ENCODE data around the gene HOXD8. TPM values are rescaled to one million over a fixed set of nuclear protein-coding genes. Genes with fewer than 3 reads are reported as not detected.

The HOXD8 gene
- total RNA-seq (1 to 10 TPM; 1.2 to 1.6 TPM), polyA plus RNA-seq (under 1 TPM; 0.34 to 0.85 TPM)
- long read RNA-seq, donor 1: 0 reads
- long read RNA-seq, donor 2: 0 reads
- long read RNA-seq, donor 3, partial matches to known transcripts: 0 of 2 reads
- long read RNA-seq, donor 3, other reads (novel, unspliced or antisense): 0 of 2 reads
- long read RNA-seq, donor 4: 0 reads
- long read RNA-seq, donor 5: 0 reads

- H3K27ac ChIP-seq (ENCODE audit: low read depth in 1 of 2, low read length in 1 of 2): no peak within 1 kb of the TSS
- DNase-seq (peak in 2 of 3 donors; percentile 66 to 76), ATAC-seq (ENCODE audit: insufficient read depth, low FRiP score) (no peak)
- no peak for TF ChIP-seq CTCF (IDR thresholded peaks at IDR 0.05; ENCODE audit: control extremely low read depth, extremely low read depth)
- no peaks in the 10 kb centered on the region for H3K36me3 ChIP-seq (ENCODE audit: control insufficient read depth in 4 of 4, insufficient read depth in 4 of 4, low read length in 4 of 4)
- peaks cover 23 to 89% (median 88%) of the 10 kb centered on the region in 3 donors for H3K27me3 ChIP-seq (ENCODE audit: control insufficient read depth in 3 of 3, insufficient read depth in 3 of 3, low read length in 2 of 3)
- 3 to 4% methylated on average over 62 to 64 of the region's 64 CpGs for WGBS, 2 donors
- H3K9ac ChIP-seq (ENCODE audit: insufficient read depth in 1 of 2, low read length in 2 of 2): no peak within 1 kb of the TSS
- H3K4me3 ChIP-seq: no peak within 1 kb of the TSS
- peaks cover 0 to 4% (median 0%) of the 10 kb centered on the region in 4 donors for H3K9me3 ChIP-seq (ENCODE audit: control insufficient read depth in 4 of 4, insufficient read depth in 3 of 4, low read length in 3 of 4)
- peaks cover 0 to 8% (median 5%) of the 10 kb centered on the region in 5 donors for H3K4me1 ChIP-seq (ENCODE audit: control insufficient read depth in 5 of 5, insufficient read depth in 5 of 5, low read length in 5 of 5)
Measured at GRCh38 chr2:176128982-176129796, at the start of gene HOXD8. HOXD8 (plus strand) TSS chr2:176129705; CDS start chr2:176130367, 662 bp downstream.

DNA sequence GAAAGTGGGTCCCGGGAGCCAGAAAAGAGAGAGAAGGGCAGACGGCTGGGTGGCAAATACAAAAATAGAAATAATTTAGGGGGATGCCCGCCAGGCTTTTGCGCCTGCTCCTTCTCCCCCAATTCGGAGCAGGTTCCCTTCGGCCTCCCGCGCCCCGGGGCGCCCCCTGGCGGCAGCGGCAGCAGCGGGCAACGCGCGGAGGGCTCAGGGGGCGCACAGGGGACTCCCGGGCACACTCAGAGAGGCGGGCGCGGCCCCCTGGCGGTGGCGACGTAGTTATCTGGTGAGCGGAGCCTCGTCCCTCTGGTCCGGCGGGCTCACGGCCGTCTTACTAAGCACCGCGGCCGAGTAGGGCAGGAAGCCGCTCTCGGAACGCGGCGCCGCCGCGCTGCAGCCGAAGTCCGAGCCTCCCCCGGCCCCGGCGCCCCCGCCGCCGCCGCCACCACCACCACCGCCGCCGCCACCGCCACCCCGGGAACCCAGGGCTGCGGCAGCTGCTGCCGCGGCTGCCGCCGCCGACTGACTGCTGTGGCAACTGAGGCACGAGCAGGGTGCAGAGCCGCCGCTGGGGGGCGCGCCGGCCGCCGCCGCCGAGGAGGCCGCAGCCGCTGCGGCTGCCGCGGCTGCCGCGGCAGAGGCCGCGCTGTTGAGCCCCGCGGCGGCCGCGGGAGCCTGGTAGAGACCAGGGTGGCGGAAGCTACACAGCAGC is 49.5 kb upstream of the HOXD8 start:
- WGBS, 2 donors: 0 to 3% methylated on average over 35 to 86 of the region's 86 CpGs
- peaks cover 0 to 22% (median 0%) of the 10 kb centered on the region in 4 donors for H3K9me3 ChIP-seq (ENCODE audit: control insufficient read depth in 4 of 4, insufficient read depth in 3 of 4, low read length in 3 of 4)
- no peak for ATAC-seq (ENCODE audit: insufficient read depth, low FRiP score)
- no peak overlapping the region for H3K9ac ChIP-seq (ENCODE audit: insufficient read depth in 1 of 2, low read length in 2 of 2)
- no peak overlapping the region for H3K4me3 ChIP-seq
- H3K4me1 ChIP-seq (ENCODE audit: control insufficient read depth in 5 of 5, insufficient read depth in 5 of 5, low read length in 5 of 5): peaks cover 0 to 14% (median 7%) of the 10 kb centered on the region in 5 donors
- peaks cover 14 to 94% (median 92%) of the 10 kb centered on the region in 3 donors for H3K27me3 ChIP-seq (ENCODE audit: control insufficient read depth in 3 of 3, insufficient read depth in 3 of 3, low read length in 2 of 3)
- no peak for TF ChIP-seq CTCF (IDR thresholded peaks at IDR 0.05; ENCODE audit: control extremely low read depth, extremely low read depth)
- H3K27ac ChIP-seq (ENCODE audit: low read depth in 1 of 2, low read length in 1 of 2): no peak overlapping the region
- H3K36me3 ChIP-seq (ENCODE audit: control insufficient read depth in 4 of 4, insufficient read depth in 4 of 4, low read length in 4 of 4): no peaks in the 10 kb centered on the region
- peak; percentile 67 to 80 (median 74) for DNase-seq

- WGBS, 2 donors: 4 to 9% methylated on average over 58 to 68 of the region's 68 CpGs
- DNase-seq: peak in 1 of 3 donors; percentile 51
- no peak overlapping the region for H3K9ac ChIP-seq (ENCODE audit: insufficient read depth in 1 of 2, low read length in 2 of 2)
- H3K36me3 ChIP-seq (ENCODE audit: control insufficient read depth in 4 of 4, insufficient read depth in 4 of 4, low read length in 4 of 4): no peaks in the 10 kb centered on the region
- H3K27me3 ChIP-seq (ENCODE audit: control insufficient read depth in 3 of 3, insufficient read depth in 3 of 3, low read length in 2 of 3): peaks cover 13 to 94% (median 92%) of the 10 kb centered on the region in 3 donors
- ATAC-seq (ENCODE audit: insufficient read depth, low FRiP score): no peak
- H3K27ac ChIP-seq (ENCODE audit: low read depth in 1 of 2, low read length in 1 of 2): no peak overlapping the region
- peaks cover 0 to 22% (median 7%) of the 10 kb centered on the region in 5 donors for H3K4me1 ChIP-seq (ENCODE audit: control insufficient read depth in 5 of 5, insufficient read depth in 5 of 5, low read length in 5 of 5)
- TF ChIP-seq CTCF (IDR thresholded peaks at IDR 0.05; ENCODE audit: control extremely low read depth, extremely low read depth): no peak
- H3K9me3 ChIP-seq (ENCODE audit: control insufficient read depth in 4 of 4, insufficient read depth in 3 of 4, low read length in 3 of 4): peaks cover 0 to 22% (median 0%) of the 10 kb centered on the region in 4 donors
- H3K4me3 ChIP-seq: no peak overlapping the region
Measured at GRCh38 chr2:176080540-176081375, 48.7 kb upstream of the HOXD8 start.

Measured in lung (tissue), 16 donors.